HepG2 (cell line): ENCODE data around the gene BLMH. TPM values are rescaled to one million over a fixed set of nuclear protein-coding genes. Genes with fewer than 3 reads are reported as not detected.
A peak's percentile ranks its signal among the peaks of the same experiment; 100 is the strongest.

ENCODE experiments used
- ATF3 ChIP-seq: sonication (generic); formaldehyde crosslinking; IDR thresholded peaks from 2 replicates; pipeline ENCODE4 v1.4.0; 2020; ENCODE audit warnings: missing genetic modification reagents
- DZIP1 ChIP-seq: sonication (generic); formaldehyde crosslinking; IDR thresholded peaks from 2 replicates; pipeline ENCODE4 v1.5.0; 2020; ENCODE audit warnings: mild to moderate bottlenecking, missing genetic modification reagents
- FOXP4 ChIP-seq: sonication (generic); formaldehyde crosslinking; IDR thresholded peaks from 2 replicates; pipeline ENCODE4 v1.4.0; 2020; ENCODE audit warnings: missing genetic modification reagents
- IKZF5 ChIP-seq: IDR thresholded peaks from 2 replicates; pipeline ENCODE4 v1.6.1; 2018; ENCODE audit warnings: missing genetic modification reagents, mild to moderate bottlenecking, missing compliant biosample characterization
- ISL2 ChIP-seq: sonication (generic); formaldehyde crosslinking; IDR thresholded peaks from 2 replicates; pipeline ENCODE4 v1.5.0; 2020; ENCODE audit warnings: missing genetic modification reagents
- KDM3A ChIP-seq: IDR thresholded peaks from 2 replicates; pipeline ENCODE4 v1.6.1; 2018; ENCODE audit warnings: low read depth, missing compliant biosample characterization
- NFAT5 ChIP-seq: sonication (generic); formaldehyde crosslinking; IDR thresholded peaks from 2 replicates; pipeline ENCODE4 v1.4.0; 2020; ENCODE audit warnings: missing genetic modification reagents
- POLR2AphosphoS2 ChIP-seq: IDR thresholded peaks from 2 replicates; pipeline ENCODE4 v1.6.1; 2011; ENCODE audit warnings: low read depth, low read length, improper control_type of control experiment
- RFXAP ChIP-seq: sonication (generic); formaldehyde crosslinking; IDR thresholded peaks from 2 replicates; pipeline ENCODE4 v1.4.0; 2020; ENCODE audit warnings: missing genetic modification reagents, borderline replicate concordance
- RNF2 ChIP-seq: fragments of 450-650 bp; conservative IDR thresholded peaks from 2 replicates; pipeline ENCODE4 v1.6.1; 2016; ENCODE audit warnings: low read depth
- SRSF4 ChIP-seq: fragments of 200-400 bp; formaldehyde crosslinking; IDR thresholded peaks from one replicate; pipeline ENCODE4 v1.6.1; 2018; ENCODE audit warnings: mild to moderate bottlenecking, low read depth, low read length, moderate library complexity; ENCODE audit not compliant: poor library complexity, severe bottlenecking
- SRY ChIP-seq: sonication (generic); formaldehyde crosslinking; IDR thresholded peaks from 2 replicates; pipeline ENCODE4 v1.8.0; 2022; ENCODE audit warnings: mild to moderate bottlenecking, missing genetic modification reagents
- TEAD3 ChIP-seq: optimal IDR thresholded peaks from 2 replicates; pipeline ENCODE3; 2016; ENCODE audit warnings: borderline replicate concordance
- ZFP36L1 ChIP-seq: sonication (generic); formaldehyde crosslinking; IDR thresholded peaks from 2 replicates; pipeline ENCODE4 v1.8.0; 2022; ENCODE audit warnings: mild to moderate bottlenecking, missing genetic modification reagents, moderate library complexity
- ZNF484 ChIP-seq: sonication (generic); formaldehyde crosslinking; IDR thresholded peaks from 2 replicates; pipeline ENCODE4 v1.5.1; 2020; ENCODE audit warnings: mild to moderate bottlenecking, low read depth, missing genetic modification reagents, borderline replicate concordance
- ZNF672 ChIP-seq: sonication (generic); formaldehyde crosslinking; IDR thresholded peaks from 2 replicates; pipeline ENCODE4 v1.8.1; 2022; ENCODE audit warnings: missing genetic modification reagents
- ZNF704 ChIP-seq: sonication (generic); formaldehyde crosslinking; IDR thresholded peaks from 2 replicates; pipeline ENCODE4 v1.8.1; 2023; ENCODE audit warnings: mild to moderate bottlenecking, inconsistent platforms, moderate library complexity, missing genetic modification reagents, borderline replicate concordance
- polyA plus RNA-seq, 8 experiments: library from polyadenylated mRNA; depleted of rRNA in 3 of 8; stranded (reverse) in 7 of 8; unstranded in 1 of 8; fragments of >200 nt; fragmentation: Illumina TruSeq in 4 of 8; extraction: Trizol in 4 of 8; gene quantifications; 2 replicates each; pipeline versions ENCODE4 v1.2.1 to v1.2.3, GENCODE V29; 2011 to 2016; ENCODE audit warnings: low read depth in 4 of 8, missing spikeins in 1 of 8, mixed read lengths in 1 of 8; ENCODE audit not compliant: insufficient read depth in 1 of 8
- total RNA-seq, 5 experiments: library from RNA; depleted of rRNA; stranded (reverse); fragments of >200 nt; fragmentation: Illumina TruSeq; extraction: Trizol; gene quantifications; 2 replicates each; pipeline ENCODE4 v1.2.3, GENCODE V29; 2016; ENCODE audit warnings: low read depth in 1 of 5

The BLMH gene
- total and polyA plus RNA-seq, 2 of the 13 experiments (the other 11 are each of a cell fraction or from before 2014, with no cell fraction given) = 12.1 to 41.0 TPM

- TF ChIP-seq NFAT5 (CRISPR knock-in tag) = no peak
- no peak for TF ChIP-seq SRSF4
- no peak for TF ChIP-seq ZNF484 (CRISPR knock-in tag)
- TF ChIP-seq ATF3 = no peak
- 0 out of 2 replicates have a peak, but pooled peaks have one; percentile 14 for TF ChIP-seq KDM3A (CRISPR knock-in tag)
- no peak for TF ChIP-seq RFXAP (CRISPR knock-in tag)
- TF ChIP-seq DZIP1 = no peak
- no peak for TF ChIP-seq IKZF5
- TF ChIP-seq POLR2AphosphoS2 = no peak
- peak; percentile 86 for TF ChIP-seq FOXP4 (CRISPR knock-in tag)
- no peak for TF ChIP-seq RNF2
- TF ChIP-seq SRY (CRISPR knock-in tag) = peak; percentile 14; the same call in 1 of the 2 replicates
- TF ChIP-seq ZFP36L1 (CRISPR knock-in tag) = no peak
- TF ChIP-seq TEAD3 = peak; percentile 62
- no peak for TF ChIP-seq ZNF672
- TF ChIP-seq ZNF704 (CRISPR knock-in tag) = no peak
- peak; percentile 80 for TF ChIP-seq ISL2 (CRISPR knock-in tag)
Observed at GRCh38 chr17:30225919-30226553, 65.7 kb downstream of the BLMH start (continued).
